ENCODE measurements around the gene NAGA.
A peak's percentile ranks its signal among the peaks of the same experiment; 100 is the strongest.

- peak; percentile 66 for TF ChIP-seq POLR2AphosphoS5 (IDR thresholded peaks at IDR 0.05; ENCODE audit: low read depth, low read length)
- TF ChIP-seq TAF1 (IDR thresholded peaks at IDR 0.05; ENCODE audit: low read depth, low read length), result no peak
- TF ChIP-seq SPI1 (IDR thresholded peaks at IDR 0.05; ENCODE audit: low read depth, low read length), result peak; percentile 4; the same call in 1 of the 2 replicates
- TF ChIP-seq POLR2A (IDR thresholded peaks at IDR 0.05; ENCODE audit: low read depth, low read length), result no peak
Measured at GRCh38 chr22:42070517-42071422, at the start of gene NAGA.
